GM21786 (cell line): Measurements from ENCODE around the gene KMT2A.
A peak's percentile ranks its signal among the peaks of the same experiment; 100 is the strongest.
"Not testable (repeated sequence)": the region's sequence is repeated elsewhere in the genome, so short reads cannot be mapped to it uniquely, and the experiment has no call there.

Source experiments
- ATAC-seq: cut with Tn5 transposase; IDR thresholded peaks from one replicate; pipeline ENCODE4 v1.9.1; 2021; ENCODE audit not compliant: unreplicated experiment

KMT2A gene

DNA sequence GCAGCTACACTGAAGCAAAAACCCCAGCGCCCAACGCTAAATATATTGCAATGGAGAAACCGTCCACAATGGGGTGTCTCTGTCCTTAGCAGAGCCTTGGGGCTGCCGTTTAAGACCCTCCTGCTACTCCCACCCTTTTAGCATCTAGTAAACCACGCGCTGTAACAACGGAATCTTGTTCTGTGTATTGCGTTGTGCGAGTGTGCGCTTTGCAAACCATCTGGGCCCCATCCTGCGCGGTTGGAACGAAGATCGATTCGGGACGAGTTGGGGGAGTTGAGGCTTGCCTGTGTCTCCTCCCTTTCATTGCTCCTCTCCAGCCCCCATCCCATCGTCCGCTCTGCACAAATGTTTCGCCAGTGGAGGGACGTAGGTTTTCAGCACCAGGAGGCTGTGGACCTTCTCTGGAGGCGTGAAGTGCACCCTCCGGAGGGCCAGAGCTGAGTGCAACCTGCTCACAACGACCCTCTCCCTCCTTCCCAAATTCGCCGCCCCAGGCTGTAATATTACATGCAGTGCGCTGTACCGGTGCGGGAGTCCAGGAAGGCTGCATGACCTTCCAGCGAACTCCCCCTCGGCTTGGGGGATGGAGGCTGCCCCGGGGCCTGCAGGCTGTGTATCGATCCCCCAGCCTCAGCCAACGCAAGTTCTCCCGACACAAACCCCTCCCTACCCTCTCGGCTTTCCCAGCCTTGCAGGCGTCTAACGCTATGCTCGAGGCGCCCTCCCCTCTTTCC, 1.6 kb upstream of the KMT2A start:
- no peak for ATAC-seq

DNA sequence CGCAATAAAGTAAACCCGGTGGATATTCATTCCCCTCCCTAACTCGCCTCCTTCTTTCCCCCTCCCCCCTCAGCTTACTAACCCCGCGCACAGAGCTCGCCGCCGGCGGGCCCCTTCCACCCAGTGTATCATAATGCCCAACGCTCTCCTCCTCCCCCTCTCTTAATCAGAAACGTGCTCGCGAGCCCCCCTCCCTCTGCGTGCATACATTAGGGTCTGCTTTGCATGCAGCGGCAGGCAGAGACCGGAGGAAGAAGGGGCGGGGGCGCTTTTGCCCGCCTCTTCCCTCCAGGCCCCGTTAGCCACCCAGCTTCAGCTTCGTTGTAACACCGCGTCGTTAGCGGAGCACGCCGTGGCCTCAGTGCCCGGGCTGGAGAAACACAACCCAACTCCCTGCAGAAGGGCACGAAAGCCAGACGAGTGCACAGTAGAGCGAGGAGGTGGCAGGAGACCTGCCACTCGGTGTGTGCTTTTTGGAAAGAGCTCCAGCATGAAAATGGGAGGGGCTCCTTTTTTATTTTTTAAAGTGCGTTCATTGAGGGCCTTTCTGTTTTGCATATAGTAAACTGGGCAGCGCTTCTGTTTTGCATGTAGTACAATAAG, 901 bp upstream of the KMT2A start:
- peak; percentile 12 for ATAC-seq

DNA sequence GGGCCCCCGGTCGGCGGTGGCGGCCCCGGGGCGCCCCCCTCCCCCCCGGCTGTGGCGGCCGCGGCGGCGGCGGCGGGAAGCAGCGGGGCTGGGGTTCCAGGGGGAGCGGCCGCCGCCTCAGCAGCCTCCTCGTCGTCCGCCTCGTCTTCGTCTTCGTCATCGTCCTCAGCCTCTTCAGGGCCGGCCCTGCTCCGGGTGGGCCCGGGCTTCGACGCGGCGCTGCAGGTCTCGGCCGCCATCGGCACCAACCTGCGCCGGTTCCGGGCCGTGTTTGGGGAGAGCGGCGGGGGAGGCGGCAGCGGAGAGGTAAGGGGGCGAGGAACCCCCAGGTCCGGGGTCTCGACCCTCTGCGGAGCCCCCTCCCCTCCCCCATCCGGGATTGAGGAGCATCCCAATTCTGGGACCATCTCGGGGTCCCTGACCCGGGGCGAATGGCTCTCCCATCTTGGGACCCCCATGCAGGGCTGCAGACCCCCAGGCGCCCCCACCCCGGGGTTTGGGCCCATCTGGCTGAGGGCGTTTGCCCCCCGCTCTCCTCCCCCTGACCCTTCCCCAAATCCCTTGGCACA, 431 bp downstream of the KMT2A start:
- ATAC-seq: peak; percentile 1

- ATAC-seq: no peak
These were observed 1.2 kb downstream of the KMT2A start for GRCh38 chr11:118437208-118438125.

GRCh38 chr11:118438314-118438931, 2.1 kb downstream of the KMT2A start:
- peak; percentile 20 for ATAC-seq

DNA sequence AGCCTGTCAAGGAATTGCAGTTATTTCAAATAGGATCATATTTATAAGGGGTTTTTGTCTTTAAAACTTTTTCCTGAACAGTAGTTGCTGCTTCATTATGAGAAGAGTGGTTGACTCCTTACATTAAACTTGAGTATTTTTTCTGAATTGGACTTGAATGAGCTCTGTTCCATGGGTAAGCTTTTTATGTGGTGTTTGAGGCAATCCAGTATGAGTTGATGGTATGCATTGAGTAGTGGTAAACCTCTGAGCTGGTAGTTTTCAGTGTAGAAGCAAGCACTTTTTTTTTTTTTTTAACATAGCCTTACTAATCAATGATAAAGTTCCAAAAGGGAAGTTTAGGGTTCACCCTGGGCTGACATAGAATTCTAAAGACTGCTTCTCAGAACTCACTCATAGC, 3.4 kb downstream of the KMT2A start:
- no peak for ATAC-seq

- no peak for ATAC-seq
These were observed 5.5 kb downstream of the KMT2A start for GRCh38 chr11:118441770-118442275.

DNA sequence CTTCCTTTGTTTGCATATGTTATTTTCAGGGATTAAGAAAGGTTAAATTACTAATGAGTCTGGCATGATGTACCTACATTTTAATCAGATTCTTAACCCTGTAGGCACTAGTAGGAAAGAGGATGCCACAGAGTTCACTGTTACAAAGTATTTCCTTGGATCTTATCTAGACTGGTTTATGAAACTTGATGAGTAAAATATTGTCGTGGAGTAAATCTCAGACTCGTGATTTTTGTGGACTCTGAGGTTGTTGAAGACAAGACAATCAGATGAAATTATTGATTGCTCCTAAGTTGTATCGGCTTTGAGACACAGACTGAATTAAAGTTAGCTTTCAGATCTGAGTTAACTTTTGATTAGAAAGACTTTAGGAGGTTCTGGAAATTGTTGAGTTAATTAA, 6.0 kb downstream of the KMT2A start:
- ATAC-seq: no peak

GRCh38 chr11:118442908-118443589, 6.8 kb downstream of the KMT2A start:
- no peak for ATAC-seq

- ATAC-seq: peak; percentile 42
These were observed 7.4 kb downstream of the KMT2A start for GRCh38 chr11:118443590-118444218.

- ATAC-seq: no peak
These were observed 11.1 kb downstream of the KMT2A start for GRCh38 chr11:118447423-118447822.

DNA sequence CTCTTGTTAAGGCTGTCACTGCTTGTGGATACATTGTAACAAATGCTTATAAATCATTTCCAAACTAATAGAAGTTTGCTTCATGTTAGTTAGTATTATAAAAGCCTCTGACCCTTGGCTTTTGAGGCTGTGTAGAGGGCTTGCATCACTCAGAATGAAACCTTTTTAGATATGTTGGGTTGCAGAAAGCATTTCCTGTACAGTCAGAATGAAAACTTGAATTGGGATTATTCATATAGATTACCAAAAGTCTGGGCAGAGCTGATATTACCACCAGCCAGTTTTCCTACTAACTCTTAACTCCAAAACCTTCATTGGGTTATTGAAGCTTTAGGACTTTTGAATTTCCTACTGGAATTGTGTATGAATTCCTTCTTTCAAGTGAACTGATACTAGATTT, 12.0 kb downstream of the KMT2A start:
- ATAC-seq: peak; percentile 87

DNA sequence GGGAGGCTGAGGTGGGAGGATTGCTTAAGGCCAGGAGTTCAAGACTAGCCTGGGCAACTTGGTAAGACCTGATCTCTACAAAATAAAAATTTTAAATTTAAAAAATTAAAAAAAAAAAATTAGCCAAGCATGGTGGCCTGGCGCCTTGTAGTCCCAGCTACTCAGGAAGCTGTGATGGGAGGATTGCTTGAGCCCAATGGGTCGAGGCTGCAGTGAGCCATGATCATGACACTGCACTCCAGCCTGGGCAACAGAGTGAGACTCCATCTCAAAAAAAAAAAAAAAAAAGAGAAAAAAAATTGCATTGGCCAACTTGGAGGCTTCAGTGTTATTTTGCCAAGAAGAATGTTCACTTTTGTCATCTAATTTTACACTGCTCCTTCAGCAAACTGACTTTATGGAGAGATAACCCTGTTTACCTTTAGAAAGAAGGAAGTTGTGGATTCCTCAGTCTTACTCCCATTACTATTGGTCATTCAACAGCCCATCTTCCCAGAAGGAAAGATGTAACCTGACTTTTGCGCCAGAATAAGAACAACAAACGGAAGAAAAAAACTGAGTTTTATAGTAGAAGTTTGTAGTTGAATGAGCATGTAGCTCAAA, 13.1 kb downstream of the KMT2A start:
- ATAC-seq: no peak

GRCh38 chr11:118450451-118450850, 14.2 kb downstream of the KMT2A start:
- ATAC-seq: no peak

DNA sequence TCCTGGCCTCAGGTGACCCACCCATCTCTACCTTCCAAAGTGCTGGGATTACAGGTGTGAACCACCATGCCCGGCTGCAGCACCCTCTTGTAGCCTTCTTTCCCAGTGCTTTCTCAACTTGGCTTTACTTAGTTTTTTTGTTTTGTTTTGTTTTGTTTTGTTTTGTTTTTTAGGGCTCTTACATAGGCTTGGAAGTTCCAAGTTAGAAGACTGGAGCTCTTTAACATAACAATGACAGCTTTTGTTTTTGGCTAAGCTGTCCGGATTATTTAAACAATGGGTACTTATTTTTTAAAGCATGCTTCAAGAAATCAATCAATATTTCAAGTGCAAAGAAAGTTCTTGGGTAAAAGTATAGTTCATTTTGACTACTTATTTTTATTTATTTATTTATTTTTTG, 25.9 kb downstream of the KMT2A start:
- no peak for ATAC-seq

DNA sequence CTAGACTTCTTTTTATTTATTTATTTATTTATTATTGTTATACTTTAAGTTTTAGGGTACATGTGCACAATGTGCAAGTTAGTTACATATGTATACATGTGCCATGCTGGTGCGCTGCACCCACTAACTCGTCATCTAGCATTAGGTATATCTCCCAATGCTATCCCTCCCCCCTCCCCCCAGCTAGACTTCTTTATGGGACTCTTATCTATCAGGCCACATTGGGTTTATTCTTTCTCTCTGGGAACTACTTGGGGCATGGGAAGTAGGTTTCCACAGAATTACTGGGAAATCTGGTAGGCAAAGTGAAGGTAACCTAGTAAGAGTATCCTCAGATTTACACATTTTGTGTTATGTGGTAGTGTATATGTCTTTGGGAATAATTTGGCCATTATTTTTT, 32.7 kb downstream of the KMT2A start:
- not testable (repeated sequence) for ATAC-seq

GRCh38 chr11:118471030-118471429, 34.7 kb downstream of the KMT2A start:
- no peak for ATAC-seq

- no peak for ATAC-seq
These were observed 37.2 kb downstream of the KMT2A start for GRCh38 chr11:118473537-118473936.

DNA sequence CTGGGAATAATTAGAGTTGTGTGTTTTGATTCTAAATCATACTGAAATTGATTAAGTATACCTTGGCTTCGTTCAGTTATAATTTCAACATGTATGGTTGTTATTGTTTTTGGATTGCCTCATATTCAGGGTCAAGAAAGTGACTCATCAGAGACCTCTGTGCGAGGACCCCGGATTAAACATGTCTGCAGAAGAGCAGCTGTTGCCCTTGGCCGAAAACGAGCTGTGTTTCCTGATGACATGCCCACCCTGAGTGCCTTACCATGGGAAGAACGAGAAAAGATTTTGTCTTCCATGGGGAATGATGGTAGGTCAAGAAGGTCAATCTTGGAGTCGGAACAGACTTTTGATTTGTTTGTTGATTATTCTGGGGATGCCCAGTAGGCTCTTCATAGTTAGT, 40.4 kb downstream of the KMT2A start:
- ATAC-seq: no peak
